Measurements from ENCODE around the gene ZC3H12A. TPM values are rescaled to one million over a fixed set of nuclear protein-coding genes. Genes with fewer than 3 reads are reported as not detected.

Gene ZC3H12A
- total and polyA plus RNA-seq, 2 of the 4 experiments (the other 2 are of a cell fraction), result 3.8 to 14.2 TPM

DNA sequence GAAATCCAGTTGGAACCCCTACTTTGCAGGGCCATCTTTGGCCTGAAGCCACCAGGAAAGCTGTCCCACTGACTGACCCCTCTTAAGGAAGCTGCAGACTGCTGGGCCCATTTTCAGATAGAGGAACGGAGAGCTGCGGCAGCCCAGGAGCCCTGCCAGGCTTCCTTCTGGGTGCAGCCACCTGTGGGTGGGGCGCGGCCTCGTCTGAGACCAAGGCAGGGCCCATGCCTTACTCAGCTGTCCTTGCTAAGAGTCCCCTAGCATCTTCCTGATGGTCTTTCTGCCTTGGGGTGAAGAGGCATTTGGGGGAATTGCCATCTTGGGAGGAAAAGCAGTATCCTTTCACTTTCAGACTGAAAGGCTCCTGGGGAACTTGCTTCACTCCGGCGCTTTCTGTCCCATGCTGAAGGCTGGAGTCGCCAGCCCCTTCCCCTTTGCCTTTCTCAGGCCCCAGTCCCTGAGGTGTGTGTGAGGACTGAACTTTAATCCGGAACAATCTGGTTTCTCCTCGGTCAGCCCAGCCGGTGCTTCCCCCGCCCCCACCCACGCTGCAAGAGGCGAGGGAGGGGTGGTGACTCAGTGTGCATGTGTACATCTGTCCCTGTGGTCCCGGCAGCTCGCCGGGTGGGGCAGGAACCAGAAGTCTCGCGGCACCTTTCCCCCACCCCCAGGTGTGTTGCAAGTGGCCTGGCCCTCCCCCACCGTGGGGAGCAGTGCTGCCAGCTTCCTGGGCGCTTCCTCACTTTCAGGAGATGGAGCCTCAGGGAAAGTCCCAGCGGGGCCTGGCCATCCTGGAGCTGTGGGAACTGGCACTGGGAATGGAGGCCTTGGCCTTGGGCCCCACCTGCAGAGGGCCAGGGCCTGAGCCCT lies 5.1 kb downstream of the ZC3H12A start:
- Histone ChIP-seq H3K4me1 (ENCODE audit: control insufficient read depth, insufficient read depth, low read length) (peaks cover 42% of the 10 kb centered on the region), H3K18ac (ENCODE audit: low read depth, low read length) (peak overlapping the region; percentile 78), H3K27me3 (ENCODE audit: control insufficient read depth, insufficient read depth, low read length) (no peaks in the 10 kb centered on the region), H2BK5ac (ENCODE audit: low read depth, low read length, poor library complexity, severe bottlenecking) (peak overlapping the region; percentile 97), H2BK15ac (ENCODE audit: low read depth, low read length) (peak overlapping the region; percentile 82; the same call in 2 of the 3 replicates), H3K27ac (ENCODE audit: insufficient read depth, low read length) (peak overlapping the region; percentile 94), H3K14ac (replicated peaks; ENCODE audit: low read depth, low read length) (peak overlapping the region; percentile 96), H2AK9ac (replicated peaks; ENCODE audit: low read depth, low read length, poor library complexity) (peak overlapping the region; percentile 98), H3K4me3 (ENCODE audit: insufficient read depth, low read depth, low read length) (peak overlapping the region; percentile 4; the same call in 1 of the 2 replicates), H4K20me1 (ENCODE audit: insufficient read depth, low read length) (peaks cover 23% of the 10 kb centered on the region), H2BK20ac (ENCODE audit: low read depth, low read length) (peak overlapping the region; percentile 73), H3K9ac (ENCODE audit: low read depth, low read length) (peak overlapping the region; percentile 18), H2AK5ac (ENCODE audit: low read depth, low read length) (peak overlapping the region; percentile 96), H2AFZ (replicated peaks; ENCODE audit: low read length, poor library complexity) (peak overlapping the region; percentile 82), H3K79me1 (ENCODE audit: low read depth in 1 of 2, low read length in 2 of 2) (peaks cover 24 to 69% of the 10 kb centered on the region in 2 experiments; a peak in 3 of 4 replicates), H4K91ac (ENCODE audit: insufficient read depth, low read depth, low read length) (peak overlapping the region; percentile 95), H3K36me3 (ENCODE audit: control insufficient read depth, insufficient read depth, low read length) (peaks cover 61% of the 10 kb centered on the region), H2BK120ac (ENCODE audit: low read depth, low read length) (peak overlapping the region; percentile 94), H3K56ac (ENCODE audit: extremely low read depth, insufficient read depth, low read length) (peak overlapping the region; percentile 55), H3K4ac (ENCODE audit: low read depth, low read length) (peak overlapping the region; percentile 99), H4K5ac (ENCODE audit: low read depth, low read length) (peak overlapping the region; percentile 66), H4K8ac (ENCODE audit: low read depth in 2 of 2, low read length in 2 of 2) (peak overlapping the region; percentile 86 to 95), H3K4me2 (ENCODE audit: low read depth, low read length) (peak overlapping the region; percentile 96), H3K9me1 (ENCODE audit: insufficient read depth, low read length) (peaks cover 16% of the 10 kb centered on the region; the same call in 1 of the 2 replicates), H3K9me3 (ENCODE audit: control insufficient read depth, insufficient read depth, low read length) (no peaks in the 10 kb centered on the region), H3K23ac (ENCODE audit: low read depth, low read length) (peak overlapping the region; percentile 96)
- in situ Hi-C loops (cut with MboI; ENCODE audit: low sequenced_read_pairs) (no loop called here), intact Hi-C loops (cut with micrococcal nuclease) (loop anchor here (5.0 kb wide), 1 partner anchor 213 kb away; the partner anchor contains the start of gene CDCA8), dilution Hi-C loops (cut with HindIII; ENCODE audit: low sequenced_read_pairs, unreplicated experiment) (no loop called here)
- ChIA-PET POLR2A (ENCODE audit: unreplicated experiment) (interaction anchor here (0.6 to 0.9 kb wide), 2 partner anchors 16 to 19 kb away, joined by 3 read pairs; no protein-coding TSS in a partner anchor), CTCF (interaction anchor here (0.7 to 3.8 kb wide), 4 partner anchors 8 to 83 kb away, joined by 3 to 24 read pairs (median 4); no protein-coding TSS in a partner anchor)
- BruUV-seq (replicated peaks), result no TSS peak
- 31% methylated on average over 9 of the region's 22 CpGs; no CpG with 5 or more reads in 1 of the 2 experiments for WGBS, 2 experiments (ENCODE audit: extremely low coverage in 2 of 2, insufficient read length in 1 of 2)
- ATAC-seq (ENCODE audit: low read depth), result peak; percentile 52
- DNase-seq, result peak; percentile 90
- TF ChIP-seq RAD21 (IDR thresholded peaks at IDR 0.05; ENCODE audit: low read length) (0 out of 2 replicates have a peak, but pooled peaks have one; percentile 4), BHLHE40 (IDR thresholded peaks at IDR 0.05; ENCODE audit: low read depth, low read length) (peak; percentile 63), CTCF (conservative IDR thresholded peaks at IDR 0.05; ENCODE audit: low read depth, low read length) (no peak), ELK1 (IDR thresholded peaks at IDR 0.05; ENCODE audit: borderline replicate concordance, low read depth, low read length) (no peak), CEBPB (IDR thresholded peaks at IDR 0.05; ENCODE audit: low read depth, low read length) (peak; percentile 93), MAZ (IDR thresholded peaks at IDR 0.05; ENCODE audit: borderline replicate concordance, low read depth, low read length) (peak; percentile 94; the same call in 1 of the 2 replicates), SMC3 (IDR thresholded peaks at IDR 0.05; ENCODE audit: low read depth, low read length) (0 out of 2 replicates have a peak, but pooled peaks have one; percentile 1), USF2 (IDR thresholded peaks at IDR 0.05; ENCODE audit: low read depth, low read length) (peak; percentile 20), NFE2L2 (IDR thresholded peaks at IDR 0.05; ENCODE audit: low read depth, low read length) (no peak), MXI1 (IDR thresholded peaks at IDR 0.05; ENCODE audit: borderline replicate concordance, low read depth, low read length) (peak; percentile 85), FOS (IDR thresholded peaks at IDR 0.05; ENCODE audit: low read depth, low read length) (peak; percentile 82; the same call in 1 of the 2 replicates), RFX5 (IDR thresholded peaks at IDR 0.05; ENCODE audit: low read depth, low read length) (no peak)

All from IMR-90 (cell line).